ENCODE data around the gene EPHB2. TPM values are rescaled to one million over a fixed set of nuclear protein-coding genes. Genes with fewer than 3 reads are reported as not detected.

The EPHB2 gene
- polyA plus RNA-seq, 2 of the 4 experiments (the other 2 are of a cell fraction): 13.0 to 35.3 TPM

GRCh38 chr1:22749919-22750684 lies 39.5 kb downstream of the EPHB2 start (continued):
- TF ChIP-seq RNF2 (IDR thresholded peaks at IDR 0.05; ENCODE audit: borderline replicate concordance, low read depth) (no peak), CHD4 (IDR thresholded peaks at IDR 0.05; ENCODE audit: borderline replicate concordance) (no peak), ZFP36 (IDR thresholded peaks at IDR 0.05; ENCODE audit: borderline replicate concordance, partially characterized antibody) (peak; percentile 55), EP300 (IDR thresholded peaks at IDR 0.05) (peak; percentile 61 to 78; a peak in 3 of 5 replicates), REST (IDR thresholded peaks at IDR 0.05) (peak; percentile 27; the same call in 1 of the 2 replicates), ZNF302 (CRISPR knock-in tag; IDR thresholded peaks at IDR 0.05) (no peak)
- TF ChIP-seq, protein P1, sequence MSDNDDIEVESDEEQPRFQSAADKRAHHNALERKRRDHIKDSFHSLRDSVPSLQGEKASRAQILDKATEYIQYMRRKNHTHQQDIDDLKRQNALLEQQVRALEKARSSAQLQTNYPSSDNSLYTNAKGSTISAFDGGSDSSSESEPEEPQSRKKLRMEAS (IDR thresholded peaks at IDR 0.05): peak; percentile 42; the same call in 1 of the 2 replicates

GRCh38 chr1:22750685-22751051 lies 40.0 kb downstream of the EPHB2 start:
- no peaks in the 10 kb centered on the region for H3K9me3 ChIP-seq
- no peak for FAIRE-seq
- DNase-seq (ENCODE audit: low read depth in 1 of 2, low spot score in 1 of 2): peak in 1 of 2 experiments; percentile 35
- POLR2A ChIA-PET: interaction anchor here (1.3 kb wide), 1 partner anchor 11 kb away, joined by 6 read pairs; no protein-coding TSS in a partner anchor
- H3K27ac ChIP-seq: peak overlapping the region; percentile 95 to 97
- no peak overlapping the region for H3K4me3 ChIP-seq
- CTCF ChIA-PET: interaction anchor here (1.1 to 6.9 kb wide), 4 partner anchors 8 to 111 kb away, joined by 3 to 46 read pairs (median 6); no protein-coding TSS in a partner anchor
- H3K4me1 ChIP-seq: peaks cover 73% of the 10 kb centered on the region
- 0% methylated on average over 1 of the region's 1 CpG for WGBS (ENCODE audit: missing lambda C conversion rate)
- ATAC-seq: peak in 1 of 2 experiments; percentile 35; a peak in 2 of 6 replicates
- peak overlapping the region; percentile 85 for H3K4me2 ChIP-seq
- TF ChIP-seq JUNB (IDR thresholded peaks at IDR 0.05): peak; percentile 72
- no peak for TF ChIP-seq RNF2 (IDR thresholded peaks at IDR 0.05; ENCODE audit: borderline replicate concordance, low read depth)
- TF ChIP-seq ZC3H11A (IDR thresholded peaks at IDR 0.05): no peak
- no peak for TF ChIP-seq EHMT2 (IDR thresholded peaks at IDR 0.05; ENCODE audit: low read depth)
- TF ChIP-seq POLR2A (IDR thresholded peaks at IDR 0.05; ENCODE audit: low read length): no peak
- no peak for TF ChIP-seq NPAS2 (CRISPR knock-in tag; IDR thresholded peaks at IDR 0.05; ENCODE audit: borderline replicate concordance)
- TF ChIP-seq FOSB (CRISPR knock-in tag; IDR thresholded peaks at IDR 0.05): no peak
- TF ChIP-seq HOXB5 (CRISPR knock-in tag; IDR thresholded peaks at IDR 0.05): no peak
- no peak for TF ChIP-seq ZSCAN20 (CRISPR knock-in tag; IDR thresholded peaks at IDR 0.05)
- TF ChIP-seq JUN (IDR thresholded peaks at IDR 0.05): 0 out of 5 replicates have a peak, but pooled peaks of 1 of the 2 experiments have one; percentile 52
- TF ChIP-seq RFX5 (IDR thresholded peaks at IDR 0.05): no peak
- no peak for TF ChIP-seq MAFK (IDR thresholded peaks at IDR 0.05; ENCODE audit: partially characterized antibody)
- TF ChIP-seq FOSL2 (IDR thresholded peaks at IDR 0.05): no peak
- TF ChIP-seq FOSL2 (CRISPR knock-in tag; IDR thresholded peaks at IDR 0.05): 0 out of 2 replicates have a peak, but pooled peaks have one; percentile 0
- no peak for TF ChIP-seq EP300 (IDR thresholded peaks at IDR 0.05)
- TF ChIP-seq TP53 (CRISPR knock-in tag; IDR thresholded peaks at IDR 0.05): no peak
- no peak for TF ChIP-seq ATOH8 (CRISPR knock-in tag; IDR thresholded peaks at IDR 0.05; ENCODE audit: low read depth)
- TF ChIP-seq REST (IDR thresholded peaks at IDR 0.05): no peak
- no peak for TF ChIP-seq BCL3 (IDR thresholded peaks at IDR 0.05)
- TF ChIP-seq HES2 (IDR thresholded peaks at IDR 0.05): no peak
- no peak for TF ChIP-seq RAD21 (conservative IDR thresholded peaks at IDR 0.05 in 1 of 2, IDR thresholded peaks at IDR 0.05 in 1 of 2)
- TF ChIP-seq CBX8 (IDR thresholded peaks at IDR 0.05): no peak
- TF ChIP-seq USF2 (IDR thresholded peaks at IDR 0.05): no peak
